Epithelial cell of esophagus (primary cell): Measurements from ENCODE around the gene SOX10.

Source experiments
- DNase-seq: peaks from one replicate; pipeline ENCODE4 v3.0.0; 2010; ENCODE audit warnings: low read depth
- H3K4me3 ChIP-seq: 2 replicates; pipeline ENCODE4 v1.5.1; 2011; ENCODE audit warnings: mild to moderate bottlenecking, low read length, control low read depth
- TF ChIP-seq, protein P1 (sequence below): IDR thresholded peaks from 2 replicates; pipeline ENCODE4 v1.5.1; 2011; ENCODE audit warnings: low read depth, mild to moderate bottlenecking, low read length, control low read depth, inconsistent platforms; ENCODE audit not compliant: insufficient read depth; ENCODE audit errors: missing control alignments

The SOX10 gene

DNA sequence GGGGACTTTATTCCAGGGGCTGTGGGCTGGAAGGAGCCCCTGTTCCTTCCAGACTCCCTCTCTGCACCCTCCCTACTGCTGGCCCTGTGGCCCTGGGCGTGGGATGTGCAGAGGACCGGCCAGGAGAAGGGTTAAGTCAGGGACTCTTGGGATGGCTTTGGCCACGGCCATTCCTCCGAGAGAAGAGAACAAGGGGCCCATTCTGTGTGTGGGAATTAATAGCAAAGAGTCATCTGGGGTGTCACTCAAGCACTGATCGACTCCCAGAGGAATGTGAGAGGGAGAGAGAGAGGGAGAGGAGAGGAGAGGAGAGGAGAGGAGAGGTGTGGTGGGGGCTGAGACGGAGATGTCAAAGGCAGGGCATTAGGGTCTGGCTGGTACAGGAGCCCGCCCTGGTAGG is 14.2 kb upstream of the SOX10 start:
- no peak overlapping the region for H3K4me3 ChIP-seq
- TF ChIP-seq, protein P1, sequence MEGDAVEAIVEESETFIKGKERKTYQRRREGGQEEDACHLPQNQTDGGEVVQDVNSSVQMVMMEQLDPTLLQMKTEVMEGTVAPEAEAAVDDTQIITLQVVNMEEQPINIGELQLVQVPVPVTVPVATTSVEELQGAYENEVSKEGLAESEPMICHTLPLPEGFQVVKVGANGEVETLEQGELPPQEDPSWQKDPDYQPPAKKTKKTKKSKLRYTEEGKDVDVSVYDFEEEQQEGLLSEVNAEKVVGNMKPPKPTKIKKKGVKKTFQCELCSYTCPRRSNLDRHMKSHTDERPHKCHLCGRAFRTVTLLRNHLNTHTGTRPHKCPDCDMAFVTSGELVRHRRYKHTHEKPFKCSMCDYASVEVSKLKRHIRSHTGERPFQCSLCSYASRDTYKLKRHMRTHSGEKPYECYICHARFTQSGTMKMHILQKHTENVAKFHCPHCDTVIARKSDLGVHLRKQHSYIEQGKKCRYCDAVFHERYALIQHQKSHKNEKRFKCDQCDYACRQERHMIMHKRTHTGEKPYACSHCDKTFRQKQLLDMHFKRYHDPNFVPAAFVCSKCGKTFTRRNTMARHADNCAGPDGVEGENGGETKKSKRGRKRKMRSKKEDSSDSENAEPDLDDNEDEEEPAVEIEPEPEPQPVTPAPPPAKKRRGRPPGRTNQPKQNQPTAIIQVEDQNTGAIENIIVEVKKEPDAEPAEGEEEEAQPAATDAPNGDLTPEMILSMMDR: no peak
- DNase-seq: peak; percentile 34

DNA sequence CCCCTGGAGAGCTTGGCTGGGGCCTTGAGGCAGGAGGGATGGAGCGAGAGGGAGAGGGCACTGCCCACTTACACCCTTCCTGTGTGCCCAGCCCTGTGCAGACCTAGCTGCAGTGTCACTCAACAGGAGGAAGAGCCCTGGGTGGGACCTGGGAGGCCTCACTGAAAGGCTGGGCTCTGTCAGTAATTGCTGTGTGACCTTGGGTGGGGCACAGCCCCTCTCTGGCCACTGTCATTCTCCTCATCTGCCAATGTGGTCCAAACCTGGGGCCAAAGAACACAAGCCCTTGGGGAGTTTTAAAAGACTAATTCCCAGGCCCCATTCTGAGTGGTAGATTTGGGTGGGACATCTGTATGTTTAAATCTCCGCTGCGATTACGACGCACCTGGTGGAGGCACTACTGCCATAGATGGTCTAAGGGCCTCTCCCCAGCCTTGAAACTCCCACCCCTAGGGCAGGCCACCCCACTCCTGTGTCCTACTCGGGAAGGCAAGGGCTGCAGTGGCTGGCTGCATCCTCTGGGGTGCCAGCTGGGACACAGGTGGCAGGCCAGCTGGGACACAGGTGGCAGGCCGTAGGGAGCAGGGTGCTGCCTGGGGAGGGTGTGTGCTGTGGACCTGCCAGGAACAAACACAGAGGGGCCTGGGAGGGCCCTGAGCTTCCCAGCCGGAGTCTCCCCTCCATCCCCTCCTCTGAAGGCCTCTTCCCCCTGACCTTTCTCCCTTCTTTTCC is 12.3 kb upstream of the SOX10 start:
- no peak for DNase-seq
- H3K4me3 ChIP-seq: no peak overlapping the region
- TF ChIP-seq, protein P1: no peak

DNA sequence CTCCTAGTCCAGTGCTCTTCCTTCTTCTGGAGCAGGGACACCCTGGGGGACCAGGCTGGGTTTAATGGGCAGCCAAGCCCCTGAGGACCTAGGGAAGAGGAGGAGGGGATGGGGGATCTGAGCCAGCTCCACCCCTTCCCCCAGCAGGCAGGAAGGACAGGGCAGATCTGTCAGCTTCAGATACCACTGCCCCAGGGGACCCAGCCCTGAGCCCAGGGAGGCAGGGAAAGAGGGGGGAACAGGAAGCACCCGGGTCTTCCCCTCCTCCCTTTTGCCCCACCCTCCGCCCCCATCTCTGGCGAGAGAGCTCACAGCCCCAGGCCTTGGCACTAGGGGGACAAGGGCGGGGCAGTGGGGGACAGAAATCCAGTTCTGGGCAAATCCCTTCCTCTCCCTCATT is 11.7 kb upstream of the SOX10 start:
- no peak for DNase-seq
- TF ChIP-seq, protein P1: no peak
- no peak overlapping the region for H3K4me3 ChIP-seq

DNA sequence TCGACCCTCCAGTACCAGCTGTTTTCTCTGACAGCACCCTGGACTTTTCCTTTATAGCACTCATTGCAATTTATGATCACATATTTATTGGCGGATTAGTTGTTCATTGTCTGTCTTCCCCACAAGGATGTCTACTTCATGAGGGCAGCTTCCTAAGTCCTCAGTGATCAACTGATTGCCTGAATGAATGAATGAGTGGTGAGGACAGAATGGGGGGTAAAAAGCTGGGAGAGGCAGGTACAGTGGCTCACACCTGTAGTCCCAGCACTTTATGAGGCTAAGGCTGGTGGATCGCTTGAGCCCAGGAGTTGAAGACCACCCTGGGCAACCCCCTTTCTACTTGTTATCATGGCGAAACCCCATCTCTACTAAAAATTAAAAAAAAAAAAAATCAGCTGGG is 11.1 kb upstream of the SOX10 start:
- TF ChIP-seq, protein P1: no peak
- H3K4me3 ChIP-seq: no peak overlapping the region
- DNase-seq: no peak

DNA sequence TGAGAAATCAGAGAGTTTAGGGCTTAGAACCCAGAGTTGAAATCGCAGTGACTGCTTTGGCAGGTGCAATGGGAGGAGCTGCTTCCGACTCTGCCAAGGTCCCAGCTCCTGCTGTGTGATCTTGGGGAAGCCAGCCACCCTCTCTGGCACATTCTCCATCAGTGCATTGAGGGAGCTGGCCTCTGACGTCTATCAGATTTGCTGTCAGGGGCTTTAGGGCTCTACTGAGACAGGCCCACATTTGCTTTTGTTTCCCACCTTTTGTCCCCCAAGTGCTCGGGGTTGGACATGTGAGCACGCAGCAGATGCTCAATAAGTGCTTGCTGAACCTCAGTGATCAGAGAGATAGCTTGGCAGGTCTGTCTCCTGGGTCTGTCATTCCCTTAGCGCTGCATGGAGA is 10.6 kb upstream of the SOX10 start:
- TF ChIP-seq, protein P1: no peak

DNA sequence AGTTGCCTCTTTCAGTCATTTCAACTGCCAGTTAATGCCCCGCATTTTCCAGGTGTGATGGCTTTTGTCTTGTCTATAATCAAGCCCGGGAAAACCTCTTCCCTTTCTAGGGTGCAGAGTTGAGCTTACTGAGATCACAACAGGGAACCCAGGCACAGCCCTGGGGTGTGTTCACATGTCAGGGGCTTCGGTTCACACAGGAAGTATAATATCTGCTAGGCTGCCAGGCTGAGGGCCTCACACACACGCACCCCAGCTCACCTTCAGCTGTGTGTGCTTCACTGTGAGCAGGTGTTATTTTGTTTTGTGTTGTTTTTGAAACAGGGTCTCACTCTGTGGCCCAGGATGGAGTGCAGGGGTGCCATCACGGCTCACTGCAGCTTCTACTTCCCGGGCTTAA is 9.7 kb upstream of the SOX10 start:
- no peak overlapping the region for H3K4me3 ChIP-seq
- TF ChIP-seq, protein P1: no peak
- no peak for DNase-seq

More for the DNA sequence above, 10.6 kb upstream of the SOX10 start:
- H3K4me3 ChIP-seq: no peak overlapping the region
- no peak for DNase-seq
